Mammary epithelial cell (primary cell): ENCODE measurements around the gene GOLPH3L.

Experiments used
- CTCF ChIP-seq, 2 donors: IDR thresholded peaks in 1 of 2; conservative IDR thresholded peaks in 1 of 2; 2 replicates each; pipeline ENCODE4 v1.5.1; 2011 to 2012; ENCODE audit warnings: inconsistent platforms in 2 of 2, low read length in 2 of 2, mild to moderate bottlenecking in 2 of 2, control low read depth in 1 of 2, low read depth in 1 of 2; ENCODE audit not compliant: insufficient read depth in 1 of 2; ENCODE audit errors: extremely low read depth in 1 of 2
- EZH2 ChIP-seq: IDR thresholded peaks from 2 replicates; pipeline ENCODE4 v1.6.1; 2012; ENCODE audit warnings: low read length, inconsistent platforms, borderline replicate concordance

- TF ChIP-seq CTCF (conservative IDR thresholded peaks at IDR 0.05 in 1 of 2, IDR thresholded peaks at IDR 0.05 in 1 of 2; ENCODE audit: extremely low read depth in 1 of 2, insufficient read depth in 1 of 2, low read depth in 1 of 2, low read length in 2 of 2), result no peak
- no peak for TF ChIP-seq EZH2
These were observed 34.1 kb downstream of the GOLPH3L start for GRCh38 chr1:150662811-150663210.
